GM12878 (cell line): ENCODE measurements around the gene NOS3. TPM values are rescaled to one million over a fixed set of nuclear protein-coding genes. Genes with fewer than 3 reads are reported as not detected.

Experiments used
- ATF2 ChIP-seq: IDR thresholded peaks from 2 replicates; pipeline ENCODE4 v1.6.1; 2012; ENCODE audit warnings: low read length, inconsistent platforms
- CUX1 ChIP-seq: IDR thresholded peaks from 2 replicates; pipeline ENCODE4 v1.6.1; 2012; ENCODE audit warnings: improper control_type of control experiment, low read depth, low read length; ENCODE audit not compliant: insufficient replicate concordance
- E4F1 ChIP-seq: fragments of 450-650 bp; IDR thresholded peaks from 2 replicates; pipeline ENCODE4 v1.6.1; 2018; ENCODE audit warnings: borderline replicate concordance, mild to moderate bottlenecking; ENCODE audit not compliant: partially characterized antibody
- KAT2A ChIP-seq: conservative IDR thresholded peaks from 2 replicates; pipeline ENCODE4 v1.6.1; 2011; ENCODE audit warnings: low read depth, low read length; ENCODE audit not compliant: control insufficient read depth
- SREBF2 ChIP-seq: IDR thresholded peaks from 2 replicates; pipeline ENCODE4 v1.6.1; 2012; ENCODE audit warnings: mild to moderate bottlenecking, low read length
- ZNF622 ChIP-seq: fragments of 450-650 bp; IDR thresholded peaks from 2 replicates; pipeline ENCODE4 v1.6.1; 2017; ENCODE audit warnings: mild to moderate bottlenecking, inconsistent platforms
- ZNF687 ChIP-seq: fragments of 450-650 bp; IDR thresholded peaks from 2 replicates; pipeline ENCODE4 v1.6.1; 2017; ENCODE audit warnings: mild to moderate bottlenecking, moderate library complexity
- polyA plus RNA-seq, 11 experiments: library from polyadenylated mRNA; depleted of rRNA in 4 of 11; unstranded in 6 of 11; stranded (reverse) in 5 of 11; fragments of >200 nt; fragmentation: Nextera tagmentation in 4 of 11; fragmentation: Illumina TruSeq in 1 of 11; extraction: Ambion mirVana in 4 of 11; extraction: Trizol in 1 of 11; gene quantifications; 1 replicate in 1 of 11; 2 replicates in 10 of 11; pipeline versions ENCODE4 v1.2.1 to v1.2.3, GENCODE V29; 2011 to 2016; ENCODE audit warnings: inconsistent platforms in 2 of 11, missing spikeins in 2 of 11, low read depth in 1 of 11
- total RNA-seq, 4 experiments: library from RNA; depleted of rRNA in 3 of 4; stranded (reverse); fragments of >200 nt in 3 of 4; fragmentation: Illumina TruSeq in 1 of 4; extraction: Trizol in 1 of 4; gene quantifications; 2 replicates each; pipeline versions ENCODE4 v1.2.1 to v1.2.3, GENCODE V29; 2013 to 2021

Gene NOS3
- total and polyA plus RNA-seq, 10 of the 15 experiments (the other 5 are each of a cell fraction or from before 2014, with no cell fraction given) = 0.06 to 0.92 (median 0.30) TPM; not detected in 3

GRCh38 chr7:150997817-150998216 is 7.0 kb downstream of the NOS3 start (continued):
- TF ChIP-seq ZNF687 = no peak
- TF ChIP-seq E4F1 = no peak
- no peak for TF ChIP-seq ATF2
- no peak for TF ChIP-seq SREBF2
- TF ChIP-seq ZNF622 = no peak
- no peak for TF ChIP-seq KAT2A
- no peak for TF ChIP-seq CUX1
